Measurements from ENCODE around the gene NUDC.

Gene NUDC

GRCh38 chr1:26951216-26951615 is 29.7 kb downstream of the NUDC start:
- Histone ChIP-seq H3K9ac (ENCODE audit: low read depth, low read length) (no peak overlapping the region), H3K36me3 (ENCODE audit: insufficient read depth, low read length) (peaks cover 2% of the 10 kb centered on the region; the same call in 1 of the 2 replicates), H3K4me1 (ENCODE audit: insufficient read depth, low read length) (no peaks in the 10 kb centered on the region), H3K9me3 (ENCODE audit: control insufficient read depth, insufficient read depth, low read length) (no peaks in the 10 kb centered on the region)

- H3K9me3 ChIP-seq (ENCODE audit: control insufficient read depth, insufficient read depth, low read length), result no peaks in the 10 kb centered on the region
- no peak overlapping the region for H3K9ac ChIP-seq (ENCODE audit: low read depth, low read length)
- no peaks in the 10 kb centered on the region; the same call in 1 of the 2 replicates for H3K36me3 ChIP-seq (ENCODE audit: insufficient read depth, low read length)
- H3K4me1 ChIP-seq (ENCODE audit: insufficient read depth, low read length), result no peaks in the 10 kb centered on the region
These were observed 30.4 kb downstream of the NUDC start for GRCh38 chr1:26951821-26952497.

GRCh38 chr1:26953374-26953773 is 31.8 kb downstream of the NUDC start:
- H3K9ac ChIP-seq (ENCODE audit: low read depth, low read length), result no peak overlapping the region
- H3K36me3 ChIP-seq (ENCODE audit: insufficient read depth, low read length), result no peaks in the 10 kb centered on the region; the same call in 1 of the 2 replicates
- no peaks in the 10 kb centered on the region for H3K9me3 ChIP-seq (ENCODE audit: control insufficient read depth, insufficient read depth, low read length)
- H3K4me1 ChIP-seq (ENCODE audit: insufficient read depth, low read length), result no peaks in the 10 kb centered on the region

GRCh38 chr1:26956321-26956720 is 34.8 kb downstream of the NUDC start:
- no peaks in the 10 kb centered on the region for H3K9me3 ChIP-seq (ENCODE audit: control insufficient read depth, insufficient read depth, low read length)

DNA sequence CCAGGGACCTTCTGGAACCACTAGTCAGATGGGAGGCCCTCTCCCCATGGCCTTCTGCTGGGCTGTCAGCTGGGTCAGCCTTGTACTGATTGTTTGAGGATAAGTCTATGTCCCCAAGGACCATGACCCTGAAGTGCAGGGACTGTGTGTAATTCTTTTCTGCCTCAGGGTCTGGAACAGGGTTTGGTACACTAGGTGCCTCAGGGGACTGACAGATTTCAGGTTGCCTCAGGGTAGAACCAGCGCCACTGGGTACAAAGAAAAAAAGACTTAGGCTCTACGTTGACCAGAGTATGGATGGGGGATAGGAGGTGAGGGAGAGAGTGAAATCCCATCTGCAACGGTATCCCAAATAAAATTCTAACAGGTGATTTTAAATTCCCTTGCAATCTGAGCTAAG is 35.8 kb downstream of the NUDC start:
- H3K9ac ChIP-seq (ENCODE audit: low read depth, low read length), result no peak overlapping the region
- peaks cover 3% of the 10 kb centered on the region; the same call in 1 of the 2 replicates for H3K4me1 ChIP-seq (ENCODE audit: insufficient read depth, low read length)
- no peaks in the 10 kb centered on the region for H3K9me3 ChIP-seq (ENCODE audit: control insufficient read depth, insufficient read depth, low read length)
- no peaks in the 10 kb centered on the region for H3K36me3 ChIP-seq (ENCODE audit: insufficient read depth, low read length)

More at GRCh38 chr1:26956321-26956720, 34.8 kb downstream of the NUDC start:
- no peak overlapping the region for H3K9ac ChIP-seq (ENCODE audit: low read depth, low read length)
- no peaks in the 10 kb centered on the region for H3K36me3 ChIP-seq (ENCODE audit: insufficient read depth, low read length)
- H3K4me1 ChIP-seq (ENCODE audit: insufficient read depth, low read length), result no peaks in the 10 kb centered on the region

- H3K9ac ChIP-seq (ENCODE audit: low read depth, low read length), result peak overlapping the region; percentile 71
- H3K4me1 ChIP-seq (ENCODE audit: insufficient read depth, low read length), result peaks cover 3% of the 10 kb centered on the region; the same call in 1 of the 2 replicates
- no peaks in the 10 kb centered on the region for H3K36me3 ChIP-seq (ENCODE audit: insufficient read depth, low read length)
- H3K9me3 ChIP-seq (ENCODE audit: control insufficient read depth, insufficient read depth, low read length), result no peaks in the 10 kb centered on the region
These were observed 37.7 kb downstream of the NUDC start for GRCh38 chr1:26959270-26959669.

GRCh38 chr1:26959722-26960624 is 38.4 kb downstream of the NUDC start, which contains the start of gene KDF1:
Gene KDF1, minus strand, starts transcription at chr1:26960468. Its CDS starts 8,088 bp downstream, at chr1:26952380.
- peak within 1 kb of the TSS; percentile 71 for H3K9ac ChIP-seq (ENCODE audit: low read depth, low read length)
- peaks cover 3% of the 10 kb centered on the region; the same call in 1 of the 2 replicates for H3K4me1 ChIP-seq (ENCODE audit: insufficient read depth, low read length)
- no peaks in the 10 kb centered on the region for H3K9me3 ChIP-seq (ENCODE audit: control insufficient read depth, insufficient read depth, low read length)
- no peaks in the 10 kb centered on the region for H3K36me3 ChIP-seq (ENCODE audit: insufficient read depth, low read length)

- Histone ChIP-seq H3K36me3 (ENCODE audit: insufficient read depth, low read length) (no peaks in the 10 kb centered on the region), H3K4me1 (ENCODE audit: insufficient read depth, low read length) (peaks cover 3% of the 10 kb centered on the region; the same call in 1 of the 2 replicates), H3K9ac (ENCODE audit: low read depth, low read length) (peak overlapping the region; percentile 71), H3K9me3 (ENCODE audit: control insufficient read depth, insufficient read depth, low read length) (no peaks in the 10 kb centered on the region)
These were observed 39.1 kb downstream of the NUDC start for GRCh38 chr1:26960625-26960966.

GRCh38 chr1:26961826-26962225 is 40.3 kb downstream of the NUDC start:
- H3K9me3 ChIP-seq (ENCODE audit: control insufficient read depth, insufficient read depth, low read length), result no peaks in the 10 kb centered on the region
- H3K36me3 ChIP-seq (ENCODE audit: insufficient read depth, low read length), result no peaks in the 10 kb centered on the region
- H3K9ac ChIP-seq (ENCODE audit: low read depth, low read length), result no peak overlapping the region
- H3K4me1 ChIP-seq (ENCODE audit: insufficient read depth, low read length), result peaks cover 3% of the 10 kb centered on the region; the same call in 1 of the 2 replicates

- no peaks in the 10 kb centered on the region for H3K9me3 ChIP-seq (ENCODE audit: control insufficient read depth, insufficient read depth, low read length)
- peaks cover 3% of the 10 kb centered on the region; the same call in 1 of the 2 replicates for H3K4me1 ChIP-seq (ENCODE audit: insufficient read depth, low read length)
- no peak overlapping the region for H3K9ac ChIP-seq (ENCODE audit: low read depth, low read length)
- no peaks in the 10 kb centered on the region for H3K36me3 ChIP-seq (ENCODE audit: insufficient read depth, low read length)
These were observed 43.7 kb downstream of the NUDC start for GRCh38 chr1:26965213-26965612.

GRCh38 chr1:26965628-26966027 is 44.1 kb downstream of the NUDC start:
- Histone ChIP-seq H3K4me1 (ENCODE audit: insufficient read depth, low read length) (peaks cover 3% of the 10 kb centered on the region; the same call in 1 of the 2 replicates), H3K9ac (ENCODE audit: low read depth, low read length) (no peak overlapping the region), H3K9me3 (ENCODE audit: control insufficient read depth, insufficient read depth, low read length) (no peaks in the 10 kb centered on the region), H3K36me3 (ENCODE audit: insufficient read depth, low read length) (no peaks in the 10 kb centered on the region)

DNA sequence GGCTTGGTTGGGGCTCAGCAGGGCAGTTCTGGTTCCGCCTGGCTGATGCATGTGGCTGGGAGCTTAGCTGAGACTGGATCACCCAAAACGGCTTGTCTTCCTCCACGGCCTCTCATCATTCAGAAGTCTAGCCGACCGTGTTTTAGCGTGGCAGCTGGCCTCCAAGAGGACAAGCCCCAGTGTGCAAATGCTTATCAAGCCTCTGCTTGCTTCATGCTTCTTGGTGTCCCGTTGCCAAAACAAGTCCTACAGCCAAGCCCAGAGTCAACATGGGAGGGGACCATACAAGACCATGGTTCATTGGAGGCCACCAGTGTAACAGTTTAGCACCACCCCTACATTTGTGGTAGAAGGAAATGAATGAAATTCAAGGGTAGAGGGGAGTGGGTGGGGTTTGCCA is 49.3 kb downstream of the NUDC start:
- no peak overlapping the region for H3K9ac ChIP-seq (ENCODE audit: low read depth, low read length)
- peaks cover 17% of the 10 kb centered on the region; the same call in 1 of the 2 replicates for H3K4me1 ChIP-seq (ENCODE audit: insufficient read depth, low read length)
- no peaks in the 10 kb centered on the region for H3K9me3 ChIP-seq (ENCODE audit: control insufficient read depth, insufficient read depth, low read length)
- no peaks in the 10 kb centered on the region for H3K36me3 ChIP-seq (ENCODE audit: insufficient read depth, low read length)

DNA sequence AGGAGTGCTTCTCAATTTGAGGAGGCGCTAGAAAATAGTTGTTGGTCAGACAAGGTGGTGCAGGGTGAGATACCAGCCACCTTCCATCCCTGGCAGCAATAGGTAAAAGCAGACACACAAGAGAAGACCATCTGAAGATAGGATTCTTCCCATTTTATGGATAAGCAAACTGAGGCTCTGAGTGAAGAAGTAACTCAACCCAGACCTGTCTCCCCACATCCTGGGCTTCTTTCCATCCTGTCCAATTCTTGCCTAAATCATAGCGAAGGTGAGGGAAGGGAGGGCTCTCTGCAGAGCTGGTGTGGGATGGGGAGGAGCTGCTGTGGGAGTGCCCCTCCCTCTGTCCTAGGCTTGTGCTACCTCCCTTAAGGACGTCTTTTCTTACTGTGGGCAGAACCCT is 50.0 kb downstream of the NUDC start:
- peaks cover 17% of the 10 kb centered on the region; the same call in 1 of the 2 replicates for H3K4me1 ChIP-seq (ENCODE audit: insufficient read depth, low read length)
- no peak overlapping the region for H3K9ac ChIP-seq (ENCODE audit: low read depth, low read length)
- H3K9me3 ChIP-seq (ENCODE audit: control insufficient read depth, insufficient read depth, low read length), result no peaks in the 10 kb centered on the region
- no peaks in the 10 kb centered on the region for H3K36me3 ChIP-seq (ENCODE audit: insufficient read depth, low read length)

DNA sequence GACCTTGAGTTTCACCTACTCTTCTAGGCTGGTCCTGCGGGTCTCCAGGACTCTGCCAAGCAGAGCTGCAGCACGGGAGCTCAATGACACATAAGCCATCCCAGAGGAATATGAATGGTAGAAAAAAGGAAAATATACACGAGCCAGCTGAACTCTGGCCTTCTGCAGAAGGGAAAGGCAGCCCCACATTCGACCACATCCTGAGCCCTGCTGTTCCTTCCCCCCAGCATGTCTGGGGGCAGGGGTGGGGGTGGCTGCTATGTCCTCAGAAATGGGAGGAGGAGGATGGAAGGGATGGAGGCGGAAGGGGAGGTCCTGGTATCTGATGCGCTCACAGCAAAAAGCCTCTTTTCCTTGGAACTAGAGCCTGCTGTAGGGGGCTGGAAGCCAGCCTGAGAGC is 50.8 kb downstream of the NUDC start:
- Histone ChIP-seq H3K4me1 (ENCODE audit: insufficient read depth, low read length) (peaks cover 17% of the 10 kb centered on the region; the same call in 1 of the 2 replicates), H3K36me3 (ENCODE audit: insufficient read depth, low read length) (no peaks in the 10 kb centered on the region), H3K9ac (ENCODE audit: low read depth, low read length) (no peak overlapping the region), H3K9me3 (ENCODE audit: control insufficient read depth, insufficient read depth, low read length) (no peaks in the 10 kb centered on the region)
